IMR-90 (cell line): ENCODE measurements around the gene PLEKHJ1. TPM values are rescaled to one million over a fixed set of nuclear protein-coding genes. Genes with fewer than 3 reads are reported as not detected.

ENCODE experiments used
- ATAC-seq: fragments of 200-7000 bp; cut with Tn5 transposase; 2 replicates; pipeline ENCODE4 v1.9.1; 2020; ENCODE audit warnings: low read depth, mild to moderate bottlenecking, moderate library complexity
- BruUV-seq: library from RNA; stranded (reverse); fragments of 400-500 nt; replicated peaks from 2 replicates; lab custom pipeline; 2021; lab: Mats Ljungman, UMichigan
- CTCF ChIA-PET: fragments of 300-600 bp; formaldehyde crosslinking; extraction: SDS; loops from one replicate; lab custom pipeline; 2021; ENCODE audit warnings: antibody characterized with exemption; lab: Yijun Ruan, JAX
- POLR2A ChIA-PET: fragments of 300-600 bp; sonication (Branson Sonifier 250); formaldehyde crosslinking; loops from one replicate; lab custom pipeline; 2022; ENCODE audit warnings: antibody characterized with exemption; ENCODE audit not compliant: unreplicated experiment; lab: Charles Lee
- DNase-seq: peaks from one replicate; pipeline ENCODE4 v3.0.0; 2013
- H2AFZ ChIP-seq: replicated peaks from 2 replicates; pipeline ENCODE3; 2013; ENCODE audit warnings: low read length, mild to moderate bottlenecking; ENCODE audit not compliant: poor library complexity
- H2AK5ac ChIP-seq: 2 replicates; pipeline ENCODE4 v1.6.1; 2013; ENCODE audit warnings: low read depth, low read length, inconsistent platforms
- H2AK9ac ChIP-seq: replicated peaks from 2 replicates; pipeline ENCODE3; 2013; ENCODE audit warnings: mild to moderate bottlenecking, low read depth, low read length, moderate library complexity; ENCODE audit not compliant: poor library complexity
- H2BK120ac ChIP-seq: 2 replicates; pipeline ENCODE4 v1.6.1; 2013; ENCODE audit warnings: low read depth, low read length, inconsistent platforms
- H2BK15ac ChIP-seq: 3 replicates; pipeline ENCODE4 v1.6.1; 2013; ENCODE audit warnings: low read depth, low read length, inconsistent platforms
- H2BK20ac ChIP-seq: 2 replicates; pipeline ENCODE4 v1.6.1; 2013; ENCODE audit warnings: low read depth, mild to moderate bottlenecking, inconsistent platforms, low read length, moderate library complexity
- H2BK5ac ChIP-seq: 2 replicates; pipeline ENCODE4 v1.6.1; 2013; ENCODE audit warnings: mild to moderate bottlenecking, low read depth, low read length, inconsistent platforms; ENCODE audit not compliant: poor library complexity, severe bottlenecking
- H3K14ac ChIP-seq: replicated peaks from 2 replicates; pipeline ENCODE4 v1.6.1; 2013; ENCODE audit warnings: low read depth, low read length, inconsistent platforms
- H3K18ac ChIP-seq: 2 replicates; pipeline ENCODE4 v1.6.1; 2013; ENCODE audit warnings: low read depth, low read length, control low read depth
- H3K23ac ChIP-seq: 2 replicates; pipeline ENCODE4 v1.6.1; 2013; ENCODE audit warnings: low read depth, low read length, inconsistent platforms
- H3K27ac ChIP-seq: 2 replicates; pipeline ENCODE4 v1.5.1; 2013; ENCODE audit warnings: mild to moderate bottlenecking, control low read depth, low read length; ENCODE audit not compliant: insufficient read depth
- H3K27me3 ChIP-seq: 2 replicates; pipeline ENCODE4 v1.6.1; 2013; ENCODE audit warnings: low read length; ENCODE audit not compliant: control insufficient read depth, insufficient read depth
- H3K36me3 ChIP-seq: 2 replicates; pipeline ENCODE4 v1.6.1; 2013; ENCODE audit warnings: low read length, mixed read lengths; ENCODE audit not compliant: control insufficient read depth, insufficient read depth
- H3K4ac ChIP-seq: 2 replicates; pipeline ENCODE4 v1.6.1; 2013; ENCODE audit warnings: low read depth, low read length, inconsistent platforms
- H3K4me1 ChIP-seq: 2 replicates; pipeline ENCODE4 v1.6.1; 2013; ENCODE audit warnings: low read length, mixed read lengths; ENCODE audit not compliant: control insufficient read depth, insufficient read depth
- H3K4me2 ChIP-seq: 2 replicates; pipeline ENCODE4 v1.6.1; 2013; ENCODE audit warnings: low read depth, mild to moderate bottlenecking, control low read depth, low read length, moderate library complexity
- H3K4me3 ChIP-seq: 2 replicates; pipeline ENCODE4 v1.5.1; 2013; ENCODE audit warnings: low read depth, mild to moderate bottlenecking, control low read depth, low read length, moderate library complexity; ENCODE audit not compliant: insufficient read depth
- H3K56ac ChIP-seq: 2 replicates; pipeline ENCODE4 v1.6.1; 2013; ENCODE audit warnings: low read length, inconsistent platforms; ENCODE audit not compliant: insufficient read depth; ENCODE audit errors: extremely low read depth
- H3K79me1 ChIP-seq, 2 experiments: 2 replicates each; pipeline ENCODE4 v1.6.1; 2013; ENCODE audit warnings: low read length in 2 of 2, inconsistent platforms in 1 of 2, low read depth in 1 of 2
- H3K9ac ChIP-seq: 2 replicates; pipeline ENCODE4 v1.6.1; 2013; ENCODE audit warnings: low read depth, low read length, control low read depth
- H3K9me1 ChIP-seq: 2 replicates; pipeline ENCODE4 v1.6.1; 2013; ENCODE audit warnings: low read length, inconsistent platforms; ENCODE audit not compliant: insufficient read depth
- H3K9me3 ChIP-seq: 2 replicates; pipeline ENCODE4 v1.6.1; 2013; ENCODE audit warnings: low read length; ENCODE audit not compliant: control insufficient read depth, insufficient read depth
- H4K20me1 ChIP-seq: 2 replicates; pipeline ENCODE4 v1.6.1; 2013; ENCODE audit warnings: low read length, inconsistent platforms; ENCODE audit not compliant: insufficient read depth
- H4K5ac ChIP-seq: 2 replicates; pipeline ENCODE4 v1.6.1; 2013; ENCODE audit warnings: mild to moderate bottlenecking, low read depth, low read length, control low read depth
- H4K8ac ChIP-seq, 2 experiments: 2 replicates each; pipeline ENCODE4 v1.6.1; 2013; ENCODE audit warnings: low read depth in 2 of 2, low read length in 2 of 2, control low read depth in 1 of 2, inconsistent platforms in 1 of 2
- H4K91ac ChIP-seq: 2 replicates; pipeline ENCODE4 v1.6.1; 2013; ENCODE audit warnings: low read depth, low read length, inconsistent platforms; ENCODE audit not compliant: insufficient read depth
- BHLHE40 ChIP-seq: fragments of 150-350 bp; IDR thresholded peaks from 2 replicates; pipeline ENCODE4 v1.6.1; 2016; ENCODE audit warnings: mild to moderate bottlenecking, low read depth, low read length
- CEBPB ChIP-seq: IDR thresholded peaks from 2 replicates; pipeline ENCODE4 v1.6.1; 2012; ENCODE audit warnings: low read depth, low read length, improper control_type of control experiment
- CHD1 ChIP-seq: IDR thresholded peaks from 2 replicates; pipeline ENCODE4 v1.6.1; 2012; ENCODE audit warnings: low read depth, low read length, improper control_type of control experiment
- CTCF ChIP-seq: conservative IDR thresholded peaks from 2 replicates; pipeline ENCODE4 v1.5.1; 2012; ENCODE audit warnings: mild to moderate bottlenecking, low read depth, low read length, improper control_type of control experiment
- ELK1 ChIP-seq: fragments of 150-350 bp; IDR thresholded peaks from 2 replicates; pipeline ENCODE4 v1.6.1; 2016; ENCODE audit warnings: low read depth, mild to moderate bottlenecking, low read length, moderate library complexity, borderline replicate concordance
- FOS ChIP-seq: fragments of 150-350 bp; IDR thresholded peaks from 2 replicates; pipeline ENCODE4 v1.6.1; 2016; ENCODE audit warnings: low read depth, low read length
- MAFK ChIP-seq: IDR thresholded peaks from 2 replicates; pipeline ENCODE4 v1.6.1; 2012; ENCODE audit warnings: low read depth, low read length, improper control_type of control experiment
- MAZ ChIP-seq: IDR thresholded peaks from 2 replicates; pipeline ENCODE4 v1.6.1; 2012; ENCODE audit warnings: low read depth, mild to moderate bottlenecking, low read length, improper control_type of control experiment, moderate library complexity, borderline replicate concordance
- MXI1 ChIP-seq: IDR thresholded peaks from 2 replicates; pipeline ENCODE4 v1.6.1; 2012; ENCODE audit warnings: low read depth, mild to moderate bottlenecking, low read length, moderate library complexity, borderline replicate concordance
- NFE2L2 ChIP-seq: fragments of 150-350 bp; IDR thresholded peaks from 2 replicates; pipeline ENCODE4 v1.6.1; 2016; ENCODE audit warnings: low read depth, mild to moderate bottlenecking, low read length
- POLR2A ChIP-seq: IDR thresholded peaks from 2 replicates; pipeline ENCODE4 v1.6.1; 2012; ENCODE audit warnings: mild to moderate bottlenecking, low read depth, low read length
- RAD21 ChIP-seq: IDR thresholded peaks from 2 replicates; pipeline ENCODE4 v1.6.1; 2012; ENCODE audit warnings: low read length, improper control_type of control experiment
- RCOR1 ChIP-seq: IDR thresholded peaks from 2 replicates; pipeline ENCODE4 v1.6.1; 2012; ENCODE audit warnings: mild to moderate bottlenecking, low read length, improper control_type of control experiment; ENCODE audit not compliant: insufficient replicate concordance
- RFX5 ChIP-seq: IDR thresholded peaks from 2 replicates; pipeline ENCODE4 v1.8.0; 2012; ENCODE audit warnings: low read depth, mild to moderate bottlenecking, low read length, moderate library complexity
- SMC3 ChIP-seq: fragments of 150-350 bp; IDR thresholded peaks from 2 replicates; pipeline ENCODE4 v1.6.1; 2016; ENCODE audit warnings: low read depth, mild to moderate bottlenecking, antibody characterized with exemption, low read length, moderate library complexity
- USF2 ChIP-seq: fragments of 150-350 bp; IDR thresholded peaks from 2 replicates; pipeline ENCODE4 v1.6.1; 2017; ENCODE audit warnings: mild to moderate bottlenecking, antibody characterized with exemption, low read length, low read depth
- WGBS, 2 experiments: methylation state at CpG; one replicate each; pipeline versions ENCODE4 v1.1.5 to v1.1.7; 2013; ENCODE audit warnings: missing lambda C conversion rate in 2 of 2; ENCODE audit not compliant: insufficient read length in 1 of 2; ENCODE audit errors: extremely low coverage in 2 of 2; 5-methylcytosine and 5-hydroxymethylcytosine counted together
- dilution Hi-C: fragments of 300-500 bp; cut with HindIII; formaldehyde crosslinking; loops from one replicate; pipeline ENCODE4 v1.14.3; 2018; ENCODE audit warnings: low sequenced_read_pairs; ENCODE audit not compliant: unreplicated experiment
- in situ Hi-C: fragments of 300-500 bp; cut with MboI; formaldehyde crosslinking; loops from 3 replicates; pipeline ENCODE4 v1.14.3; 2019; ENCODE audit warnings: low sequenced_read_pairs, inconsistent platforms, mixed read lengths
- intact Hi-C: fragments of 100-400 bp; cut with micrococcal nuclease; formaldehyde crosslinking; loops from 2 replicates; pipeline ENCODE4 v1.10.0; 2022
- polyA plus RNA-seq, 3 experiments: library from polyadenylated mRNA; depleted of rRNA; stranded (reverse); fragments of >200 nt; gene quantifications; 2 replicates each; pipeline ENCODE4 v1.2.3, GENCODE V29; 2012; ENCODE audit warnings: low replicate concordance in 1 of 3
- total RNA-seq: library from RNA; depleted of rRNA; stranded (reverse); fragments of >200 nt; gene quantifications from 2 replicates; pipeline ENCODE4 v1.2.3, GENCODE V29; 2012

PLEKHJ1 gene
- total and polyA plus RNA-seq, 2 of the 4 experiments (the other 2 are of a cell fraction), result 31.7 to 62.8 TPM

GRCh38 chr19:2227415-2228156 lies 8.5 kb downstream of the PLEKHJ1 start:
- Histone ChIP-seq H2BK120ac (no peak overlapping the region), H3K27ac (no peak overlapping the region), H3K4me3 (no peak overlapping the region), H3K4me1 (no peaks in the 10 kb centered on the region), H3K79me1 (peaks cover 9 to 29% of the 10 kb centered on the region in 2 experiments), H2AK5ac (no peak overlapping the region), H3K9me1 (no peaks in the 10 kb centered on the region), H3K27me3 (no peaks in the 10 kb centered on the region), H2AFZ (no peak overlapping the region), H2BK5ac (no peak overlapping the region), H3K9ac (no peak overlapping the region), H3K14ac (no peak overlapping the region), H4K8ac (no peak overlapping the region), H4K91ac (no peak overlapping the region), H3K4me2 (no peak overlapping the region), H2AK9ac (no peak overlapping the region), H3K23ac (no peak overlapping the region), H4K20me1 (peaks cover 24% of the 10 kb centered on the region), H3K56ac (no peak overlapping the region), H3K9me3 (no peaks in the 10 kb centered on the region), H3K36me3 (peaks cover 76% of the 10 kb centered on the region), H2BK20ac (no peak overlapping the region), H2BK15ac (no peak overlapping the region), H3K4ac (no peak overlapping the region), H4K5ac (no peak overlapping the region), H3K18ac (no peak overlapping the region)
- no TSS peak for BruUV-seq
- whole genome bisulfite sequencing, 2 experiments, result 91% methylated on average over 22 of the region's 67 CpGs; no CpG with 5 or more reads in 1 of the 2 experiments
- in situ Hi-C loops (no loop called here), dilution Hi-C loops (no loop called here), intact Hi-C loops (no loop called here)
- ATAC-seq, result no peak
- TF ChIP-seq MXI1 (no peak), RAD21 (no peak), BHLHE40 (no peak), CTCF (no peak), RFX5 (no peak), NFE2L2 (no peak), POLR2A (no peak), ELK1 (no peak), RCOR1 (no peak), CEBPB (no peak), MAZ (no peak), FOS (no peak), USF2 (no peak), MAFK (no peak), CHD1 (no peak), SMC3 (no peak)
- ChIA-PET CTCF (no interaction called here), POLR2A (no interaction called here)
- no peak for DNase-seq
